OCI-LY7 (cell line): ENCODE data around the gene NFIA. TPM values are rescaled to one million over a fixed set of nuclear protein-coding genes. Genes with fewer than 3 reads are reported as not detected.

Source experiments
- BruUV-seq: library from RNA; stranded (reverse); fragments of 400-500 nt; replicated peaks from 2 replicates; lab custom pipeline; 2021; lab: Mats Ljungman, UMichigan
- CTCF ChIA-PET: fragments of 300-600 bp; sonication (Branson Sonifier 250); formaldehyde crosslinking; loops from one replicate; lab custom pipeline; 2022; ENCODE audit warnings: antibody characterized with exemption; ENCODE audit not compliant: unreplicated experiment; lab: Charles Lee
- POLR2A ChIA-PET: fragments of 300-600 bp; sonication (Branson Sonifier 250); formaldehyde crosslinking; loops from one replicate; lab custom pipeline; 2022; ENCODE audit warnings: antibody characterized with exemption; lab: Charles Lee
- DNase-seq: peaks from one replicate; pipeline ENCODE4 v3.0.0-alpha.2; 2015; ENCODE audit warnings: low spot score
- H2AFZ ChIP-seq: fragments of 200-600 bp; sonication (generic), shearing (Covaris generic); 2 replicates; pipeline ENCODE4 v1.6.1; 2014; ENCODE audit warnings: mild to moderate bottlenecking, antibody characterized with exemption, low read length, moderate library complexity
- H3K27ac ChIP-seq: fragments of 200-600 bp; sonication (generic); 2 replicates; pipeline ENCODE4 v1.5.1; 2014; ENCODE audit warnings: mixed run types, low read depth, mild to moderate bottlenecking, moderate library complexity, low read length, inconsistent platforms; ENCODE audit not compliant: poor library complexity, severe bottlenecking
- H3K36me3 ChIP-seq: fragments of 200-600 bp; sonication (generic); 2 replicates; pipeline ENCODE4 v1.6.1; 2014; ENCODE audit warnings: mild to moderate bottlenecking, antibody characterized with exemption, low read length, moderate library complexity, mixed read lengths; ENCODE audit not compliant: insufficient read depth
- H3K4me1 ChIP-seq: fragments of 200-600 bp; sonication (generic); 2 replicates; pipeline ENCODE4 v1.5.1; 2014; ENCODE audit warnings: mild to moderate bottlenecking, low read length; ENCODE audit not compliant: insufficient read depth, poor library complexity, severe bottlenecking
- H3K4me2 ChIP-seq: fragments of 200-600 bp; sonication (generic); 2 replicates; pipeline ENCODE4 v1.6.1; 2014; ENCODE audit warnings: mild to moderate bottlenecking, low read length
- H3K4me3 ChIP-seq: fragments of 200-600 bp; sonication (generic); 2 replicates; pipeline ENCODE4 v1.5.1; 2014; ENCODE audit warnings: mild to moderate bottlenecking, low read depth, low read length; ENCODE audit not compliant: poor library complexity, severe bottlenecking
- H3K79me2 ChIP-seq: fragments of 200-600 bp; sonication (generic); 2 replicates; pipeline ENCODE4 v1.6.1; 2016; ENCODE audit warnings: low read depth, mild to moderate bottlenecking, low read length, moderate library complexity, mixed read lengths; ENCODE audit not compliant: insufficient read depth
- H3K9me2 ChIP-seq: fragments of 200-600 bp; sonication (generic); 2 replicates; pipeline ENCODE4 v1.6.1; 2016; ENCODE audit warnings: mild to moderate bottlenecking, low read length, mixed read lengths; ENCODE audit not compliant: insufficient read depth
- H3K9me3 ChIP-seq: fragments of 200-600 bp; sonication (generic); 2 replicates; pipeline ENCODE4 v1.6.1; 2014; ENCODE audit warnings: mild to moderate bottlenecking, mixed run types, low read length, mixed read lengths
- H4K20me1 ChIP-seq: fragments of 200-600 bp; sonication (generic); 2 replicates; pipeline ENCODE4 v1.6.1; 2014; ENCODE audit warnings: mild to moderate bottlenecking, antibody characterized with exemption, low read length, moderate library complexity, mixed read lengths; ENCODE audit not compliant: insufficient read depth
- EZH2phosphoT487 ChIP-seq: fragments of 200-600 bp; sonication (generic); IDR thresholded peaks from 2 replicates; pipeline ENCODE4 v1.6.1; 2018; ENCODE audit warnings: low read depth, borderline replicate concordance, mild to moderate bottlenecking, mixed run types, antibody characterized with exemption, low read length, moderate library complexity, mixed read lengths
- intact Hi-C: fragments of 100-400 bp; cut with micrococcal nuclease; formaldehyde crosslinking; loops from one replicate; pipeline ENCODE4 v1.10.0; 2022; ENCODE audit not compliant: unreplicated experiment
- total RNA-seq, 2 experiments: library from RNA; depleted of rRNA in 1 of 2; stranded (reverse); fragments of >200 nt in 1 of 2; shearing (Covaris generic) in 1 of 2; gene quantifications; 2 replicates each; pipeline ENCODE4 v1.2.3, GENCODE V29; 2014 to 2022
- TF ChIP-seq, protein P1 (sequence below): fragments of 200-600 bp; sonication (generic); conservative IDR thresholded peaks from 2 replicates; pipeline ENCODE4 v1.5.1; 2014; ENCODE audit warnings: mild to moderate bottlenecking, antibody characterized with exemption, low read length, moderate library complexity, mixed read lengths

Gene NFIA
- total RNA-seq, 2 experiments from 2014 or later, result 2.8 to 18.8 TPM

DNA sequence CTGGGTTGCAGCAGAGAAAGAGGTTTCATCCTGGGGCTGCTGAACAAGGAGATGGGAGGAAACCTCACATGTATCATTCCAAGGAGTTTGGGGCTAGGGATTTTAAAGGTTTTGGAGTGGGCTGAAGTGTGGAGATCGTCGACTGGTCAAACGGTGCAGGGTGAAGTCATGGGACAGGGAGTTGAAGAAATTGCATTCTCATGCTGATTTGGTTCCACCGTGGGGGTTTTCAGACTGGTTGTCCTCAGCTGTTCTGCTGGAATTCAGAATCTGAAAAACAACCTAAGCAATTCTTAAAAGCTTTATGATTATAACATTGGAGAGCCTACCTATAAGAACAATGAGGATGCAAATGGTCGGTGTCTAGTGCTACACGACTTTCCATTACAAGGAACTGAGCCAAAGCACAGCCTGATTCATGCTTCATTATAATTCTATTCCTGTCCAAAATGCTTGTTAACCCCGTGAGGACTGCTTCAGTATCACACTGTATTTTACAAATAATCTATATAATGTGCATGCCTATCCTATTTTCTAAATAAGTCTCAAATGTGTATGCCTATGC is 399.9 kb downstream of the NFIA start:
- Histone ChIP-seq H3K79me2 (no peaks in the 10 kb centered on the region), H3K36me3 (no peaks in the 10 kb centered on the region), H4K20me1 (no peaks in the 10 kb centered on the region), H3K4me3 (no peak overlapping the region), H3K4me2 (no peak overlapping the region), H3K9me3 (no peaks in the 10 kb centered on the region), H3K27ac (no peak overlapping the region), H3K9me2 (no peaks in the 10 kb centered on the region; the same call in 1 of the 2 replicates), H2AFZ (no peak overlapping the region), H3K4me1 (no peaks in the 10 kb centered on the region)
- DNase-seq, result no peak
- TF ChIP-seq, protein P1, sequence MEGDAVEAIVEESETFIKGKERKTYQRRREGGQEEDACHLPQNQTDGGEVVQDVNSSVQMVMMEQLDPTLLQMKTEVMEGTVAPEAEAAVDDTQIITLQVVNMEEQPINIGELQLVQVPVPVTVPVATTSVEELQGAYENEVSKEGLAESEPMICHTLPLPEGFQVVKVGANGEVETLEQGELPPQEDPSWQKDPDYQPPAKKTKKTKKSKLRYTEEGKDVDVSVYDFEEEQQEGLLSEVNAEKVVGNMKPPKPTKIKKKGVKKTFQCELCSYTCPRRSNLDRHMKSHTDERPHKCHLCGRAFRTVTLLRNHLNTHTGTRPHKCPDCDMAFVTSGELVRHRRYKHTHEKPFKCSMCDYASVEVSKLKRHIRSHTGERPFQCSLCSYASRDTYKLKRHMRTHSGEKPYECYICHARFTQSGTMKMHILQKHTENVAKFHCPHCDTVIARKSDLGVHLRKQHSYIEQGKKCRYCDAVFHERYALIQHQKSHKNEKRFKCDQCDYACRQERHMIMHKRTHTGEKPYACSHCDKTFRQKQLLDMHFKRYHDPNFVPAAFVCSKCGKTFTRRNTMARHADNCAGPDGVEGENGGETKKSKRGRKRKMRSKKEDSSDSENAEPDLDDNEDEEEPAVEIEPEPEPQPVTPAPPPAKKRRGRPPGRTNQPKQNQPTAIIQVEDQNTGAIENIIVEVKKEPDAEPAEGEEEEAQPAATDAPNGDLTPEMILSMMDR, result no peak
- TF ChIP-seq EZH2phosphoT487, result no peak
- CTCF ChIA-PET, result no interaction called here
- BruUV-seq, result no TSS peak
- POLR2A ChIA-PET, result no interaction called here
- intact Hi-C loops, result no loop called here

DNA sequence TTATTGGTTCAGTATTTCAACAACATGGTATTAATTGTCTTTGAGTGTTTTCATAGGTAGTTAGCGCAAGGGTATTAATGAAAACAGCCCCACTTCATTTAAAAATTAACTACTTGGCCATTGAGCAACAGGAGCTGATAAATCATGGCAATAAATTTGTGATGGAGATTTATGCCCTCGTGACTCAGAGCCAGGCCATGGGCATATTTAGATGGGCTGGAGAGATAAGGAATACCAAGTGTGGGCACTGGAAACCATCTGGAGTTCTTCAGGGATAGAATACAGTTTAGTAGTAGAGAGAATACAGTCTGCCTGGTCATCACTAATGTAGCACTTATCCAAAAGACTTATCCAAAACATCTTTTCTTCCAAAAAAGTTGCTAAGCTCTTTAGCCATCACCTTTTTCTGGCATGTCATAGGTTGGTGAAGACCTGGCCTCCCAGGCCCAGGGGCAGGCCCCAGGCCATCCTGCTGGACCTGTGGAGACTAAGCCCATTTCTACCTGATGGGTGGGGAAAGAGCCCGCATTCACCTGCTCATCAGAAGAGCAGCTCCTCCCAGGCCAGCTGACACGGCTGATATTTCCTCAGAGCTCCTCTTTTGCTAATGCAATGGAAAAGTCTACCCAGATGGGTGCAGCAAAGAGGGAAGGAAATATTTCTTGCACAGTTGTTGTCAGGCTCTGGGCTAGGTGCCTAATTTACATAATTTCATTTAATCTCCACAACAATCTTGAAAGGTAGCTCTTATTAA is 404.6 kb downstream of the NFIA start:
- no peaks in the 10 kb centered on the region for H4K20me1 ChIP-seq
- no peaks in the 10 kb centered on the region for H3K36me3 ChIP-seq
- no peak overlapping the region for H2AFZ ChIP-seq
- TF ChIP-seq EZH2phosphoT487, result no peak
- TF ChIP-seq, protein P1, result no peak
- CTCF ChIA-PET, result no interaction called here
- no TSS peak for BruUV-seq
- POLR2A ChIA-PET, result interaction anchor here (0.6 kb wide), 1 partner anchor 1096 kb away, joined by 3 read pairs; no protein-coding TSS in a partner anchor
- no peak overlapping the region for H3K4me3 ChIP-seq
- intact Hi-C loops, result no loop called here
- no peaks in the 10 kb centered on the region for H3K9me2 ChIP-seq
- no peaks in the 10 kb centered on the region for H3K4me1 ChIP-seq
- H3K9me3 ChIP-seq, result no peaks in the 10 kb centered on the region
- no peak overlapping the region for H3K4me2 ChIP-seq
- H3K79me2 ChIP-seq, result no peaks in the 10 kb centered on the region
- DNase-seq, result no peak
- H3K27ac ChIP-seq, result no peak overlapping the region

DNA sequence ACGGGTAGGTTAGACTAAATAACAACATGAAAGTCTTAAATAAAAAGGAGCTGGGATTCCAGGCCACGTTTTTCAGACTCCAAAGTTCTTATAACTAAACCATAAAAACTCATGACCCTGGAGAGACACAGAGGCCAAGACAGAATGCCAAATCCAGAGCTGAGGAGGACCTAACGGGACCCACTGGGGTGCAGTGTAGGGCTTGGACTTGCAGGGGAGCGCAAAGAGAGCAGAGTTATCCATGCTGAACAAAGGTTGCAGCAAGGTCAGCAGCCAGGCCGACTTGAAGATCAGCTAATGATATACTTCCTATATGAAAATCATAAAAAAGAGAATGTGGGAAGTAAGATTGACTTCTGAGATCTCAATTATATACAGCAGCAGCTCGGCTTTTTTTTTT is 405.4 kb downstream of the NFIA start:
- no peak for DNase-seq
- POLR2A ChIA-PET, result no interaction called here

More for the DNA sequence above, 405.4 kb downstream of the NFIA start:
- Histone ChIP-seq H3K4me1 (no peaks in the 10 kb centered on the region), H3K9me2 (no peaks in the 10 kb centered on the region), H3K9me3 (no peaks in the 10 kb centered on the region), H4K20me1 (no peaks in the 10 kb centered on the region), H3K27ac (no peak overlapping the region), H3K4me2 (no peak overlapping the region), H3K79me2 (no peaks in the 10 kb centered on the region), H3K36me3 (no peaks in the 10 kb centered on the region), H2AFZ (no peak overlapping the region), H3K4me3 (no peak overlapping the region)
- BruUV-seq, result no TSS peak
- CTCF ChIA-PET, result no interaction called here
- TF ChIP-seq, protein P1, result no peak
- TF ChIP-seq EZH2phosphoT487, result no peak
- intact Hi-C loops, result no loop called here
